H9 (cell line): ENCODE results near the gene ADGRL3. TPM values are rescaled to one million over a fixed set of nuclear protein-coding genes. Genes with fewer than 3 reads are reported as not detected.

Experiments used
- DNase-seq: peaks from one replicate; pipeline ENCODE4 v3.0.0-alpha.2; 2017
- H2AFZ ChIP-seq: one replicate; pipeline ENCODE4 v1.6.1; 2013; ENCODE audit warnings: mild to moderate bottlenecking, low read length, control low read depth, moderate library complexity
- H2AK5ac ChIP-seq: 2 replicates; pipeline ENCODE4 v1.6.1; 2013; ENCODE audit warnings: low read length, control low read depth, mixed read lengths; ENCODE audit not compliant: insufficient read length
- H2BK120ac ChIP-seq: one replicate; pipeline ENCODE4 v1.6.1; 2013; ENCODE audit warnings: low read depth, mild to moderate bottlenecking, low read length, control low read depth, inconsistent platforms; ENCODE audit not compliant: poor library complexity, severe bottlenecking
- H2BK12ac ChIP-seq: 2 replicates; pipeline ENCODE4 v1.6.1; 2013; ENCODE audit warnings: low read length, control low read depth, mixed read lengths, low read depth; ENCODE audit not compliant: insufficient read length
- H2BK15ac ChIP-seq: 2 replicates; pipeline ENCODE4 v1.6.1; 2013; ENCODE audit warnings: low read depth, low read length, control low read depth
- H2BK20ac ChIP-seq: one replicate; pipeline ENCODE4 v1.6.1; 2013; ENCODE audit warnings: low read depth, mild to moderate bottlenecking, low read length, control low read depth, inconsistent platforms; ENCODE audit not compliant: poor library complexity, severe bottlenecking
- H2BK5ac ChIP-seq: 2 replicates; pipeline ENCODE4 v1.6.1; 2013; ENCODE audit warnings: low read length, control low read depth, mixed read lengths; ENCODE audit not compliant: insufficient read length
- H3K14ac ChIP-seq: 2 replicates; pipeline ENCODE4 v1.6.1; 2013; ENCODE audit warnings: low read length, control low read depth; ENCODE audit not compliant: insufficient read depth
- H3K18ac ChIP-seq: 2 replicates; pipeline ENCODE4 v1.6.1; 2013; ENCODE audit warnings: low read depth, mild to moderate bottlenecking, mixed read lengths, low read length, control low read depth; ENCODE audit not compliant: insufficient read length
- H3K23ac ChIP-seq: 2 replicates; pipeline ENCODE4 v1.6.1; 2013; ENCODE audit warnings: low read length, control low read depth, mixed read lengths, low read depth; ENCODE audit not compliant: insufficient read length
- H3K23me2 ChIP-seq: 2 replicates; pipeline ENCODE4 v1.6.1; 2013; ENCODE audit warnings: low read depth, mild to moderate bottlenecking, mixed read lengths, low read length, control low read depth; ENCODE audit not compliant: insufficient read length, poor library complexity, severe bottlenecking
- H3K27ac ChIP-seq: 2 replicates; pipeline ENCODE4 v1.5.1; 2013; ENCODE audit warnings: low read length, control low read depth, mixed read lengths, low read depth; ENCODE audit not compliant: insufficient read length
- H3K27me3 ChIP-seq: 2 replicates; pipeline ENCODE4 v1.6.1; 2013; ENCODE audit warnings: low read length, control low read depth, inconsistent platforms; ENCODE audit not compliant: insufficient read depth
- H3K4ac ChIP-seq: 2 replicates; pipeline ENCODE4 v1.6.1; 2013; ENCODE audit warnings: low read depth, mild to moderate bottlenecking, control low read depth, inconsistent platforms, low read length, moderate library complexity
- H3K4me1 ChIP-seq: 2 replicates; pipeline ENCODE4 v1.6.1; 2013; ENCODE audit warnings: low read length, control low read depth, inconsistent platforms; ENCODE audit not compliant: insufficient read depth
- H3K4me2 ChIP-seq: 2 replicates; pipeline ENCODE4 v1.6.1; 2013; ENCODE audit warnings: low read length, control low read depth, mixed read lengths; ENCODE audit not compliant: insufficient read length, insufficient read depth
- H3K56ac ChIP-seq: 2 replicates; pipeline ENCODE4 v1.6.1; 2013; ENCODE audit warnings: low read depth, mild to moderate bottlenecking, mixed read lengths, low read length, control low read depth; ENCODE audit not compliant: insufficient read length
- H3K79me1 ChIP-seq: 2 replicates; pipeline ENCODE4 v1.6.1; 2013; ENCODE audit warnings: low read depth, mild to moderate bottlenecking, moderate library complexity, low read length, control low read depth, inconsistent platforms; ENCODE audit not compliant: insufficient read depth, poor library complexity, severe bottlenecking
- H3K79me2 ChIP-seq: 2 replicates; pipeline ENCODE4 v1.6.1; 2013; ENCODE audit warnings: low read length, control low read depth, inconsistent platforms; ENCODE audit not compliant: insufficient read depth
- H3K9ac ChIP-seq: 2 replicates; pipeline ENCODE4 v1.6.1; 2013; ENCODE audit warnings: low read length, control low read depth, mixed read lengths; ENCODE audit not compliant: insufficient read length; ENCODE audit errors: extremely low read depth
- H3K9me3 ChIP-seq: one replicate; pipeline ENCODE4 v1.6.1; 2013; ENCODE audit warnings: low read depth, low read length, inconsistent platforms; ENCODE audit not compliant: control insufficient read depth
- H3T11ph ChIP-seq: one replicate; pipeline ENCODE4 v1.6.1; 2013; ENCODE audit warnings: mild to moderate bottlenecking, low read length, control low read depth, inconsistent platforms
- H4K20me1 ChIP-seq: one replicate; pipeline ENCODE4 v1.6.1; 2013; ENCODE audit not compliant: control insufficient read depth, insufficient read length, insufficient read depth
- H4K5ac ChIP-seq: 2 replicates; pipeline ENCODE4 v1.6.1; 2013; ENCODE audit warnings: low read depth, mild to moderate bottlenecking, mixed read lengths, low read length, control low read depth; ENCODE audit not compliant: insufficient read length
- H4K8ac ChIP-seq: replicated peaks from 2 replicates; pipeline ENCODE4 v1.6.1; 2013; ENCODE audit warnings: low read length, control low read depth, mixed read lengths, low read depth; ENCODE audit not compliant: insufficient read length
- H4K91ac ChIP-seq: 2 replicates; pipeline ENCODE4 v1.6.1; 2013; ENCODE audit warnings: low read depth, mild to moderate bottlenecking, moderate library complexity, mixed read lengths, low read length, control low read depth; ENCODE audit not compliant: insufficient read length
- H3K27ac Mint-ChIP-seq, 3 experiments: 2 replicates in 2 of 3; 3 replicates in 1 of 3; pipeline ENCODE4 v1.8.0; 2020 to 2021; ENCODE audit warnings: mixed read lengths in 3 of 3, mild to moderate bottlenecking in 1 of 3, moderate library complexity in 1 of 3
- H3K27me3 Mint-ChIP-seq: 2 replicates; pipeline ENCODE4 v1.8.0; 2021; ENCODE audit warnings: low read depth, mild to moderate bottlenecking, moderate library complexity, mixed read lengths
- H3K36me3 Mint-ChIP-seq, 3 experiments: 2 replicates in 2 of 3; 3 replicates in 1 of 3; pipeline ENCODE4 v1.8.0; 2020 to 2021; ENCODE audit warnings: low read depth in 3 of 3, mixed read lengths in 3 of 3; ENCODE audit not compliant: insufficient read depth in 1 of 3
- H3K4me1 Mint-ChIP-seq, 2 experiments: 2 replicates each; pipeline ENCODE4 v1.8.0; 2020; ENCODE audit warnings: mixed read lengths in 2 of 2
- H3K4me3 Mint-ChIP-seq, 2 experiments: 2 replicates in 1 of 2; 3 replicates in 1 of 2; pipeline ENCODE4 v1.8.0; 2020 to 2021; ENCODE audit warnings: mild to moderate bottlenecking in 2 of 2, mixed read lengths in 2 of 2, moderate library complexity in 1 of 2
- H3K9me3 Mint-ChIP-seq, 2 experiments: 2 replicates in 1 of 2; 3 replicates in 1 of 2; pipeline ENCODE4 v1.8.0; 2020; ENCODE audit warnings: mild to moderate bottlenecking in 2 of 2, mixed read lengths in 2 of 2, moderate library complexity in 1 of 2
- WGBS: extraction: QIAGEN DNeasy Blood & Tissue Kit; methylation state at CpG from one replicate; pipeline ENCODE4 v1.1.7; 2013; ENCODE audit warnings: missing lambda C conversion rate, low lambda C conversion rate, mixed read lengths; ENCODE audit not compliant: insufficient read length; ENCODE audit errors: extremely low coverage; 5-methylcytosine and 5-hydroxymethylcytosine counted together
- total RNA-seq: library from RNA; stranded (reverse); gene quantifications from 2 replicates; pipeline ENCODE4 v1.2.1, GENCODE V29; 2021
- TF ChIP-seq, protein P1 (sequence below): fragments of 200-600 bp; sonication (generic); conservative IDR thresholded peaks from 3 replicates; pipeline ENCODE4 v1.8.0; 2021; ENCODE audit warnings: antibody characterized with exemption, mild to moderate bottlenecking

Gene ADGRL3
- total RNA-seq, 1 experiment from 2014 or later = 5.9 TPM

DNA sequence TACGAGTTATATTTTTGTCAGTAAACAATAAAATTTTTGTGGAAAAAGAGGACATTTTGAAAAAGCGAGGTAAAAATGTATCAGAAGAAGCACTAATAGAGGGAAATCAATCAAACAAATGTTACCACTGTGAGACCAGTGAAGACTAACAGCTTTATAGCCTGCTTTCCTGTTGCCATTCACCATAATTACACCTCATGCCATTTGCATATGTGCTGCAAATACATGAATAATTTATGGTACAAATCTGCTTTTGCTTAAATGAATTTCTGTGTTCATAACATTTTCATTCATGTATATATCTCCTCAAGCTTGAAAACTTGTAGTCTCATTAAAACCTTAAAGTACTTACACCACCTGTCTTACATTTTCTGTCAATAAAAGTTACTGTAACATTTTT, 830.8 kb downstream of the ADGRL3 start:
- Histone ChIP-seq H3T11ph (no peak overlapping the region), H2BK120ac (no peak overlapping the region), H3K4me1 (no peaks in the 10 kb centered on the region), H2AFZ (no peak overlapping the region), H3K27me3 (no peaks in the 10 kb centered on the region), H3K27ac (no peak overlapping the region), H3K9ac (no peak overlapping the region), H3K23ac (no peak overlapping the region), H2BK20ac (no peak overlapping the region), H2BK12ac (no peak overlapping the region), H4K8ac (no peak overlapping the region), H3K79me2 (no peaks in the 10 kb centered on the region), H3K56ac (no peak overlapping the region), H4K5ac (no peak overlapping the region), H2BK5ac (no peak overlapping the region), H3K14ac (no peak overlapping the region), H2BK15ac (no peak overlapping the region), H4K20me1 (no peaks in the 10 kb centered on the region), H3K79me1 (no peaks in the 10 kb centered on the region), H2AK5ac (no peak overlapping the region), H3K4me2 (no peak overlapping the region), H3K9me3 (no peaks in the 10 kb centered on the region), H3K4ac (no peak overlapping the region), H3K23me2 (no peaks in the 10 kb centered on the region), H4K91ac (no peak overlapping the region), H3K18ac (no peak overlapping the region)
- Mint-ChIP-seq H3K27ac (no peak overlapping the region), H3K4me3 (no peak overlapping the region), H3K9me3 (no peaks in the 10 kb centered on the region), H3K4me1 (no peaks in the 10 kb centered on the region), H3K27me3 (no peaks in the 10 kb centered on the region), H3K36me3 (no peaks in the 10 kb centered on the region)
- no CpG with 5 or more reads among the region's 2 CpGs for WGBS
- DNase-seq = no peak
- TF ChIP-seq, protein P1, sequence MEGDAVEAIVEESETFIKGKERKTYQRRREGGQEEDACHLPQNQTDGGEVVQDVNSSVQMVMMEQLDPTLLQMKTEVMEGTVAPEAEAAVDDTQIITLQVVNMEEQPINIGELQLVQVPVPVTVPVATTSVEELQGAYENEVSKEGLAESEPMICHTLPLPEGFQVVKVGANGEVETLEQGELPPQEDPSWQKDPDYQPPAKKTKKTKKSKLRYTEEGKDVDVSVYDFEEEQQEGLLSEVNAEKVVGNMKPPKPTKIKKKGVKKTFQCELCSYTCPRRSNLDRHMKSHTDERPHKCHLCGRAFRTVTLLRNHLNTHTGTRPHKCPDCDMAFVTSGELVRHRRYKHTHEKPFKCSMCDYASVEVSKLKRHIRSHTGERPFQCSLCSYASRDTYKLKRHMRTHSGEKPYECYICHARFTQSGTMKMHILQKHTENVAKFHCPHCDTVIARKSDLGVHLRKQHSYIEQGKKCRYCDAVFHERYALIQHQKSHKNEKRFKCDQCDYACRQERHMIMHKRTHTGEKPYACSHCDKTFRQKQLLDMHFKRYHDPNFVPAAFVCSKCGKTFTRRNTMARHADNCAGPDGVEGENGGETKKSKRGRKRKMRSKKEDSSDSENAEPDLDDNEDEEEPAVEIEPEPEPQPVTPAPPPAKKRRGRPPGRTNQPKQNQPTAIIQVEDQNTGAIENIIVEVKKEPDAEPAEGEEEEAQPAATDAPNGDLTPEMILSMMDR = no peak
